DMS79 treated with DMSO at 0.1 percent for 48 hours (cell line): ENCODE results near the gene PAOX.
A peak's percentile ranks its signal among the peaks of the same experiment; 100 is the strongest.
"Not testable (repeated sequence)": the region's sequence is repeated elsewhere in the genome, so short reads cannot be mapped to it uniquely, and the experiment has no call there.

Experiments
- DNase-seq: peaks from one replicate; lab custom pipeline; 2025; lab: John Stamatoyannopoulos, UW

The PAOX gene

DNA sequence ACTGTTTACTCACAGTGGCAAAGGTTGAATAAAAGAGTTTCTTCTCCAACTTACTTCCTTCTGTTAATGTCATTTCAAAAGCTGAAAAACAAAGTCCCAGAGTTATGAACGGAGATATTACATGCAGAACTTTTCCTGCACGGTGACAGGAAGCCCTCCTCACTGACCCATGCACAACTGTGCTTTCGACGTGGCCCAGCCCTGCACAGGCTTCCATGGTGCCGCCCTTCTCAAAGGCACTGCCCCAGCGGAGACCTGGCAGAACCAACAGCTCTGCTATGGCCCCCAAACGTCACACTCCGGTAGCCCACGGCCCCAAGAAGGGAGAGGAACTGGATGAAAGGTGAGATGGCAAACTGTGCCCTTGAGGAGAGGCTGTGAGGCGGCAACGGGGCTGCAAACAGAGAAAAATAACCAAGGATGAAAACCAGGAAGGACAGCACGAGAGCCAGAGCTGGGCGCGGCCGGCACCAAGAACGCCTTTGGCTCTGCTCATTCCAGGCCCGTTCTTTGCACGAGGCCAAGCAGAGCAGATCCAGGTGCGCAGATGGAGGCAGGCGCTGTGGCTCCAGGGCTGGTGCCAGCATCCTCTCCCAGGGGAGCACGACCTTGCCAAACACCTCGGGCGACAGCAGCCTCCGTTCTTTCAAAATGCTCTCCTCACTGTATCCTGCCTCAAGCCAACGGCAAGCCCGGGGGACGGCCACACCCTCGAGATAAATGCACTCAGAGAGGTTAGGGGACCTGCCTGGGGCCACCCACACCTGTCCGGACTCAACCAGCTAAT, 14.2 kb upstream of the PAOX start:
- peak; percentile 65 for DNase-seq

GRCh38 chr10:133365461-133366129, 13.5 kb upstream of the PAOX start:
- no peak for DNase-seq

GRCh38 chr10:133366130-133366478, 13.0 kb upstream of the PAOX start:
- DNase-seq, result no peak

DNA sequence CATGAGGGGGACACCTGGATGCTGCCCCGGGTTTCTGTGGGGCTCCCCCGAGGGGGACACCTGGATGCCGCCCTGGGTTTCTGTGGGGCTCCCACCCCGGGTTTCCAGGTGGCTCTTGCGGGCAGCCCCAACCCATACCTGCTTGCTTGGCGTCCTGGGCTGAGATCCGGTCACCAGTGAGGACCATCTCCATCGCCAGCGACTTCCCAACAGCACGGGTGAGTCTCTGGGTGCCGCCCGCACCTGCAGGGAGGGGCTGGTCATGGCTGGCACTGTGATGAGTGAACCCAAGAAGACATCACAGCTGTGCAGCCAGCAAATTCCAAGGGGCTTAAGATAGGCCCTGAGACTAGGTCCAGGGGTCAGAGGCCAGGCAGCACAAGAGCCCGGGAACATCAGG, 12.3 kb upstream of the PAOX start:
- no peak for DNase-seq

GRCh38 chr10:133367461-133367860, 11.6 kb upstream of the PAOX start:
- DNase-seq, result not testable (repeated sequence)

GRCh38 chr10:133368153-133368552, 10.9 kb upstream of the PAOX start:
- DNase-seq, result no peak

DNA sequence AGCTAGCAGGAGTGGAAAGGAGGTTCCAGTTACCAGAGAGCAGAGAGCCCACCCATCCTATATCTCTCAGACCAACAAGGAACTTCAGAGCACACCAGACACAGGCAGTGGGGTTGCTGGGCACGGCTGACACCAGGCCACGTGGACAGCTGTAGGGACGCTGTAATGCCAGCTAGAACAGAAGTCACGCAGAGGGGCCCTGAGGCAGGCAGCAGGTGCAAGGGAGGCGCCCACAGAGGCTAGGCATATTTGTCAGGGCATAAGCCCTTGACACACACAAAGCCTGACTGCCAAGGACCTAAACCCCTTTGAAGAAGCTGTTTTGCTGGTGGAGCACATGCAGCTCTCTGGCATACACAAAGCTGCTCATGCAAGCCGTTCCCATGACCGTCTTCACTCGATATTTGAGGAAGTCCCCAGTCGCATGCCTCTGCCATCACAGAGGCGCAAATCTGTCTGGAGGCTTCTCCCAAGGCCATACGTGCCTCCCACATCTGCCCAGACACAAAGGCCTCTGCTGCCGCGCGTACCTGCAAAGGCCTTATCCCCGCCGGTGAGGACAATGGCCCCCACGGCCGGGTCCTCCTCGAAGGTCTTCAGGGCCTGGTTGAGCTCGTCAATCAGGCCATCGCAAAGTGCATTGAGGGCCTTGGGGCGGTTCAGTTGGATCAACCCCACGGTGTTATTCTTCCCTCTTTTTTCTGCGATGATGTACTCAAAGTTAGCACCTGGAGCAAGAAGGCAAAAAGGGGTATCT, 8.9 kb upstream of the PAOX start:
- DNase-seq, result no peak

- DNase-seq, result no peak
Observed at GRCh38 chr10:133372507-133372906, 6.6 kb upstream of the PAOX start.

GRCh38 chr10:133373174-133374090, 5.6 kb upstream of the PAOX start, which contains the start of gene ECHS1:
ECHS1 (minus strand) TSS chr10:133373354; CDS start chr10:133373333, 21 bp downstream.
- DNase-seq, result peak; percentile 46

- no peak for DNase-seq
Observed at GRCh38 chr10:133375357-133376115, 3.5 kb upstream of the PAOX start.

DNA sequence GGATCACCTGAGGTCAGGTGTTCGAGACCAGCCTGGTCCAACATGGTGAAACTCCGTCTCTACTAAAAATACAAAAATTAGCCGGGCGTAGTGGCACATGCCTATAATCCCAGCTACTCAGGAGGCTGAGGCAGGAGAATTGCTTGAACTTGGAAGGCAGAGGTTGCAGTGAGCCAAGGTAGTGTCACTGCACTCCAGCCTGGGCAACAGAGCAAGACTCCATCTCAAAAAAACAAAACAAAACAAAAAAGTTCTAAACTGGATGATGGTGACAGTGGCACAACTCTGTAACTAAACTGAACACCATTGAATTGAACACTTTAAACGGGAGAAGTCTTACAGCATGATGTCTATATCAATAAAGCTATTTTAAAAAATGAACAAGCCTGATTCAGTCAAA, 2.9 kb upstream of the PAOX start:
- DNase-seq, result not testable (repeated sequence)

DNA sequence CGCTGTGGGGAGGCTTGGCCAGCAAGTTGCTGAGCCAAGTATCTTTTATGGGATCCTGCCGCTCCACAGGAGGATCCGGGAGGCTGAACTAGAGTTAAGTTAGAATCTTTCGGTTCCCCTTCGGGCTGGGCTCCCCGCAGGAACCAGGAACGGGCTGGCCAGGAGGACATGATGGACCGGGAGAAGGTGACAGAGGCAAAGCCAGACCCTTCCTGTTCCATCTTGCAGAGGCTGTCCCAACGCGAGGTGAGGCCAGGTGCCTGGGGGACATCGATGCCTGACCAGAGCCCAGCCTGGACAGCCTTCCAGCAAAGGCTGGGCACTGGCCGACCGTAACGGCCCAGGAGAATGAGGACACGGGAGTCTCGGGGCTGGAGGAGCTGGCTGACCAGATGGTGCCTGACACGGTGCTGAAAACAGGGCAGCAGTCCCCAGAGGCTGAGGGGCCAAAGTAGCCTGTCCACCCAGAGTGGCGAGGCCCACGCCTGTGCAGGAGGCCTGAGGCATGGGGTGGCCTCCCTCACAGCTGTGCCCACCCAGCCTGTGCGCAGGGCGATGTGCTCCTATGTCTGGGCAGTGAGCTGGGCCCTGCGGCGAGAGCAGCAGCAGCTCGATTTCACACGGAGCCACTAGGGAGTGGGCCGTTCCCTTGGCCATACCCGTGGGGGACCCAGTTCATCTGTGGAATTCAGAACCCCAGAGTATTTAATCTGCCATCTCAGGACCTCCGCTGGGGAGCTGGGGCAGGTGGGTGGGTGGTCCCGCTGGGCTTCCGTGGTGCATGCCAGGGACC, 1.8 kb upstream of the PAOX start:
- no peak for DNase-seq

DNA sequence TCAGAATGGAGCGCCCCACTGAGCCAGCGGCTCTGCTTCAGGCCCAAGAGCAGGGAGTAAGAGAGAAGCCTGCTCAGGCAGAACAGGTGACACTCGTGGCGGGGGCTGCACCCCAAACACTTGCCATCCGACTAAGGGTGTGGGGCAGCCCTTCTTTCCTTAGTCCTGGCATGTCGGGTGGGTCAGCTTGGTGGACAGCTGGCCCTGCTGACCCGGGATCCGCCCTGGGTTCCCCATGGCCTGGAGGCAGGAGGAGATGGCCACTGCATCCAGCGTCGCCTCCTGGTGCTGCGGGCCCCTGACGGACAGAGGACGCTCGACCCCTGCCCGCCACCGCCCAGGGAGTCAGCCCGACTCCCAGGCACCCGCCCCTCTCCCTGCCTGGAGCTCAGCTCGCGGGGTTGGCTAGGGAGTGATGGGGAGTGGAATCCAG, 1.2 kb upstream of the PAOX start:
- DNase-seq, result no peak

DNA sequence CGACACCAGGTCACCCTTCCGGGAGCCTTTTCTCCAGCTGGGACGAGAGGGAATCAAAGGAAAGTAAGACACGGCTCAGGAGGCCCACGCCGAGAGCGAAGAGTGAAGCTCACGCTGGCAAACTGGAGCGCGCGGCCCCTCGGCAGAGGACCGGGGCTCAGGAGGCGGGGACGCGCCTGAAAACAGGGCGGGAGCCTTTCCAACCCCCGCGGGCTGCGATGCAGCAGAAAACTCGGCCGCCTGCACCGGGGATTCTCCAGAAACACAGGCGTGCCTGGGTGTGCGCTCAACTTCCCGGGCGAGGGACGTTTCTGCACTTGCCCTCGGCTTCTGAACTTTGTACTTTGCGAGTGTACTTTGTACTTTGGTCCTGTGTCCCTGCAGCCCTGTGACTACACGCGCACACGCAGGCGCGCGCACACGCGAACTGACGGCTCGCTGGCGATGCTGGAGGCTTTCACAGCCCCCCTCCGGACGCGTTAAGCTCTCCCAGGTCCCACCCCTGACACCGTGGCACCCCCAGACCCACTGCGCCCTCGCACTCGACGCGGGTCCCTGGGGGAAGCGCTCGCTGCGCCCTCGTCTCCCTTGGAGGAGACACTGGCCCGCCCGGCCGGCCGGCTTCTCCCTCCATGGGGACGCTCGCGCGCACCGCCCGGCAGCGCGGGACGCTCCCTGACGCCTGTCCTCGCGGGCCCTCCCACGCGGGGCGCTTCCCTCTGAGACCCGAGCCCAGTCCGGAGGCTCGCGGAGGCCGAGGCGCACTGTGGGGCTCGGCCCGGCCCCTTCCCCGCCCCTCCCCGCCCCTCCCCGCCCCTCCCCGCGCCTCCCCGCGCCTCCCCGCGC, 588 bp upstream of the PAOX start:
- DNase-seq, result peak; percentile 8

GRCh38 chr10:133379801-133380666, 972 bp downstream of the PAOX start:
- DNase-seq, result no peak

DNA sequence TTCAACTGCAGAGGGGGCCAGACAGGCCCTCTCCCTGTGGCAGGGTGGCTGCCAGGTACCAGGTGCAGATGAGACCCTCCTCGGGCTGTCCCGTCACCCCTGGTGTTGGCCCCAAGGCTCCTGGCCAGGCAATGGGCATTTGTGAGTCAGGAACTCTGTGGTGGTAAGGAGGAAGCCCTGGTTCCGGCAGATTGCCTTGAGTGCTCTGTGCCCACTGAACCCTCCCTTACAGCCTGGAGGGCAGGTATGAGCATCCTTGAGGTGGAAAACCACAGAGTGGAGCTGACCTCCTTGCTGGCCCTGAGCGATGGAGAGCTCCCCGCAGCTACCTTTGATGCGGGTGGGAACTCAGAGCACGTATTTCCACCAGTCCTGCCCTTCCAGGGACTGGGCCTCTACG, 2.0 kb downstream of the PAOX start:
- DNase-seq, result no peak

DNA sequence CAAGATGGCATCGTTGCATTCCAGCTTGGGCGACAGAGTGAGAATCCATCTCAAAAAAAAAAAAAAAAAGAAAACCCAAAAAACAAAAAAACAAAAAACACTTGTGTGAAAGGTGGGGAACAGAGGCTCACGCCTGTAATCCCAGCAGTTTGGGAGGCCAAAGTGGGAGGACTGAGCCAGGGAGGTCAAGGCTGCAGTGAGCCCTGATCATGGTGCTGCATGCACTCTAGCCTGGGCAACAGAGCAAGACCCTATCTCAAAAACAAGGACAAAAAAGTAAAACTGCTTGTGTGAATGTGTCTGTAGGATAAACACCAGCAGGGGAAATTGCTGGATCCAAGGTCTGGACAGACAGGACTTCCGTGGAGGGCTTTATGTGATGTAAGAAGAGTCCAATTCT, 4.5 kb downstream of the PAOX start:
- no peak for DNase-seq

- DNase-seq, result no peak
Observed at GRCh38 chr10:133384071-133384470, 5.0 kb downstream of the PAOX start.
